ENCODE results near the gene BNC1. TPM values are rescaled to one million over a fixed set of nuclear protein-coding genes. Genes with fewer than 3 reads are reported as not detected.
"Not testable (repeated sequence)": the region's sequence is repeated elsewhere in the genome, so short reads cannot be mapped to it uniquely, and the experiment has no call there.

BNC1 gene
- total and polyA plus RNA-seq, 2 of the 4 experiments (the other 2 are of a cell fraction): 0.38 to 0.54 TPM

DNA sequence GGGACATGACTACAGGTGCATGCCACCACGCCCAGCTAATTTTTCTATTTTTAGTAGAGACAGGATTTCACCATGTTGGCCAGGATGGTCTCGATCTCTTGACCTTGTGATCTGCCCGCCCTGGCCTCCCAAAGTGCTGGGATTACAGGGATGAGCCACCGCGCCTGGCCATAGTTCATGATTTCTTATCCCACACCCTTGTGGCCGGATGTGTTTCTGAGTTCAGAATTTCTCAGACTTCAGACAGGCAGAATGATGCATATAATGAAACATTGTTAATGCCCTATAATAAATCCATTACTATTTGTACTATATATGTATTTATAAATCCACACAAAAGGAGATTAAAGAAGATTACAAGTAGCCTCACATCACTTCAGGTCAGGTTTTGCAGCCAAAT is 22.3 kb downstream of the BNC1 start:
- 89% methylated on average over 2 of the region's 6 CpGs; no CpG with 5 or more reads in 1 of the 2 experiments for WGBS, 2 experiments (ENCODE audit: extremely low coverage in 2 of 2, insufficient read length in 1 of 2)
- POLR2A ChIA-PET (ENCODE audit: unreplicated experiment); intact Hi-C loops (cut with micrococcal nuclease); H4K8ac ChIP-seq (ENCODE audit: low read depth in 2 of 2, low read length in 2 of 2); H2BK15ac ChIP-seq (ENCODE audit: low read depth, low read length); H3K4me1 ChIP-seq (ENCODE audit: control insufficient read depth, insufficient read depth, low read length); H3K56ac ChIP-seq (ENCODE audit: extremely low read depth, insufficient read depth, low read length); H3K9me3 ChIP-seq (ENCODE audit: control insufficient read depth, insufficient read depth, low read length); H4K20me1 ChIP-seq (ENCODE audit: insufficient read depth, low read length); H3K27ac ChIP-seq (ENCODE audit: insufficient read depth, low read length); H3K4ac ChIP-seq (ENCODE audit: low read depth, low read length); H2BK20ac ChIP-seq (ENCODE audit: low read depth, low read length); H2BK120ac ChIP-seq (ENCODE audit: low read depth, low read length); BruUV-seq (replicated peaks); H3K18ac ChIP-seq (ENCODE audit: low read depth, low read length); H3K36me3 ChIP-seq (ENCODE audit: control insufficient read depth, insufficient read depth, low read length); DNase-seq; H2AK5ac ChIP-seq (ENCODE audit: low read depth, low read length); H3K27me3 ChIP-seq (ENCODE audit: control insufficient read depth, insufficient read depth, low read length); H3K14ac ChIP-seq (replicated peaks; ENCODE audit: low read depth, low read length); H4K5ac ChIP-seq (ENCODE audit: low read depth, low read length); H3K9ac ChIP-seq (ENCODE audit: low read depth, low read length); H3K4me3 ChIP-seq (ENCODE audit: insufficient read depth, low read depth, low read length); H2AK9ac ChIP-seq (replicated peaks; ENCODE audit: low read depth, low read length, poor library complexity); H3K23ac ChIP-seq (ENCODE audit: low read depth, low read length); H3K4me2 ChIP-seq (ENCODE audit: low read depth, low read length); H4K91ac ChIP-seq (ENCODE audit: insufficient read depth, low read depth, low read length); H3K79me1 ChIP-seq (ENCODE audit: low read depth in 1 of 2, low read length in 2 of 2); ATAC-seq (ENCODE audit: low read depth); H2AFZ ChIP-seq (replicated peaks; ENCODE audit: low read length, poor library complexity); H3K9me1 ChIP-seq (ENCODE audit: insufficient read depth, low read length); H2BK5ac ChIP-seq (ENCODE audit: low read depth, low read length, poor library complexity, severe bottlenecking): not testable (repeated sequence)
- in situ Hi-C loops (cut with MboI; ENCODE audit: low sequenced_read_pairs) (loop anchor here (25.0 kb wide), 1 partner anchor 750 kb away; no protein-coding TSS in a partner anchor), dilution Hi-C loops (cut with HindIII; ENCODE audit: low sequenced_read_pairs, unreplicated experiment) (loop anchor here (25.0 kb wide), 1 partner anchor 300 kb away; no protein-coding TSS in a partner anchor)
- CTCF ChIA-PET: interaction anchor here (2.6 kb wide), 1 partner anchor 13 kb away, joined by 7 read pairs; no protein-coding TSS in a partner anchor

Data from IMR-90 (cell line).